ENCODE data around the gene DDB1.

The DDB1 gene

DNA sequence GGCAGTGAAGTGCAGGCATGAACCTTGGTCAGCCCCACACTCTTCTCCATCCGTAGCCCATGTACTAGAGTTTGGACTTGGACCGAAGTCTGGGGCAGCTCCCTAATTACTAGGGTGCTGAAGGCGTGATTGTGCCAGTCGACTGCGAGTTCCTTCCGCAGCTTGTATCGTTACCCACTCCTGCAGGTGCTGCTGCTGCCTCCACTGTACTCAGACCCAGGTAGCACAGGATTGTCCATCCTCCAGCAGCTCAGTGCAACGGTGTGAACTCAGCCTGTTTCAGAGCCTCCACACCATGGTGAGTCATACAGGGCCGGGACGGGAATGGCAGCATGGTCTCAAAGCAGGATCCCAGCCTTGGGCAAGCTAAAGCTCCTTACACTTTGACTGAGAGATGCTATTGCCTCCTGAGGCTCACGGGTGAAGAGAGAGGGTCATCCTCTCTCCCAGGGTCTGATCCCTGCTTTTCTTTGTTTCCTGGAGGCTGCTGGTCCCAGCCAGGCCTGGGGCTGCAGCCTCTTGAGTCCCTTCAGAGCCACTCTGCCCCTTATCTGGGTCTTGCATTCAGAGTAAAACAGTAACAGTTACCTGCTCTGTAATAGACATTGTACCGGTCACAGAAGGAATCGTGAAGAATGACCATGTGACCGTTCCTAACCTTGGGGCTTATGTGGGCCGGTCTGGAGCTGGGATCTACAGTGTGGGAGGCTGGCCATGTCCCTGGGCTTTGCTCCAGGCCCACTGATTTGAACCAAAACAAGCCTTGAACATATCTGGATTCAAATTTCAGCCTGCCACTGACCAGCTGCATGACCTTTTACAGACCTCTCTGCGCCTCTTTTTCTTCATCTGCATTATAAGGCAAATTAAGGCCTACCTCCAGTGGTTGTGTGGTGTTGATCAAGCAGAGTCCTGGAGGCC lies 1.8 kb upstream of the DDB1 start:
- DNase-seq = peak; percentile 49

DNA sequence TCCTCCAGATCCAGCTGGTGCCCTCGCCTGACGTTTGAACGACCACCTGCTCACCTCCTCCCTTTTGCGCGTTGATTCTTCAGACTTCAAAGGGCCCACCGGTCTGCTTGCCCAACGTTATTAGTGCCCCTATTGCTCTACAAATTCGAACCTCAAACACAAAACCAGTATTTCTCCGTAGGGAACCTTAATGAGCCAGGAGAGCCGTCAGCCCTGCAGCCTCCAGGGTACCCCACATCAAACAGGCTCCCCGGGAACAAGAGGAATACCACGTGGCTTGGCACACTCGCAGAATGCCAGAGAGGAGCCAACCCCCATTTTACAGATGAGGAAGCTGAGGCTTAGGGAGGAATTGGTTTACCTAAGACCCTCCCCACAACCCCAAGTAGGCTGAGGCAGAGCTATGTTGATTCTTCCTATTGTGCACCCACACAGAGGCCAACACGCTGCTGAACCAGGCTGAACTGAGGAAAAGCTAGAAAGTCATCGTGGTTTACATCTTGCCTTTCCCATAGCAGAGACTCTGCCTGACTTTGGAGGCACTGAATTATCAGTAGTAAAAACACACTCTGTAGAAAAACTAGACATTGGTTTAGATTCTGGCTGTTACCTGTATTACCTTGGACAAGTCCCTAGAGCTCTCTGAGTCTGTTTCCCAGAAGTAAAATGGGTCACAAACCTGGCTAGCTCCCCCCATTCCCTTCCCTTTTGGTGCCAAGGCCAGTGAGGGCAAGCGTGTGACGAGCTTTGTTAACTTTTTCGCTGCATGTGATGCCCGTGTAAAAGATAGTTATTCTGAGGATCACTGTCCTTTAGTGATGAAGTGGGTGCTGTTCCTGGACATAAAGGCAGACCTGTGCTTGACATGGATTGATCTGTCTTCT lies 887 bp upstream of the DDB1 start:
- peak; percentile 63 for DNase-seq

DNA sequence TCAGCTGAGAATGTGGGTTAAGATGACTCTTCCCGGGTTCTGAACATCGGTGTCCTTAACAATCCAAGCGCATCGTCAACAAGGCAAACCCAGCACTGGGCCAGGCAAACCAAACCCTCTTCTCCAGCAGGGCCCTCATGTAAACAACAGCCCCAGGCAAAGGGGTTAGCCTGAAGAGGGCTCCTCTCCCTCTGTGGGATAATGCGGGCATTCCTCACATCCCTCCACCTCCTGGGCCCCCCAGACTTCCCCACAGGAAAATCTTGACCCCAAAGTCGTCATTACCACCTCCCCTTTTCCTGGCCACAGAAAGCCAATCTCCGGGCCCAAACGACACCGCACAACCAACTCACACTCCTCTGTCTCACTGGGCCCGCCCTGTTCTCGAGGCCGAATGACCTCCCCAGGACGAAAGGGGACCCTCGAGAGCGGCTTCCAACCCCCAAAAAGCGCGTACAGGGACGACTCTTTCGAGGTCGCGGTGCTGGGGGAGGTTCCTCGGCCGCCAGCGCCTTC lies 566 bp downstream of the DDB1 start:
- DNase-seq = no peak

DNA sequence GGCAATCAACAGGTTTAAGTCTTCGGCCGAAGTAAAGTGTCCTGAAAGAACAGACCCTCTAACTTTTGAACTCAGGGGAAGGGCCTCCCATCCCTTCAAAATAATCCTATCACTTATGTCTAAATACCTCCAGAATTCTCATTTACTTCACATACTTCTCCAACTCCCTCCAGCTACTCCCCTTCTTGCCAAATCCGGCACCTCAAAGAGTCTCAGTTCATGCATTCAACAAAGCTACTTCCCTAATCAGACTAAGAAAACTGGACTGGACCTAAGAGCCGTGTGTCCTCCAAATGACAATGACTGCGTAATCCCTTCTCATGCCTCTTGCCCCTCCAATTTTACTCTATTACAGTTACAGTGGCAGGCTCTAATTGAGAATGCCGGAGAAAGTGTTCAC lies 1.3 kb downstream of the DDB1 start:
- no peak for DNase-seq

DNA sequence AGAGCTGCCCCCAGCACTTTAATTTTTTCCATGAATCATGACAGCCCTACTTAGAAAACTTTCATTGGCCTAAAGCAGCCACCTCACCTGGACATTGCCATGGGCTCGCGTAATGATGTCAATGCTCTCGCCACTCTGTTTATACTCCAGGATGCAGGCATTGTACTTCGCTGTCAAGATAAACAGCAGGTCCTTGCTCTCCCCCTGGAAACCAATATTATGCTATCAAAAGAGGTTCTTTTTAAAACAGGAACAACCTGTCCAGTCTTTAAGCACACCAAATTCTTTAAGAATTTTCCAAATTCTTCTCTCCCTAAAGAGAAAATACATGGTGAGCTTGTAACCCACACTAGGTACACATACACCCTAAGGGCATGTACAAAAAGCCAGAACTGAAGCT lies 3.0 kb downstream of the DDB1 start:
- no peak for DNase-seq

DNA sequence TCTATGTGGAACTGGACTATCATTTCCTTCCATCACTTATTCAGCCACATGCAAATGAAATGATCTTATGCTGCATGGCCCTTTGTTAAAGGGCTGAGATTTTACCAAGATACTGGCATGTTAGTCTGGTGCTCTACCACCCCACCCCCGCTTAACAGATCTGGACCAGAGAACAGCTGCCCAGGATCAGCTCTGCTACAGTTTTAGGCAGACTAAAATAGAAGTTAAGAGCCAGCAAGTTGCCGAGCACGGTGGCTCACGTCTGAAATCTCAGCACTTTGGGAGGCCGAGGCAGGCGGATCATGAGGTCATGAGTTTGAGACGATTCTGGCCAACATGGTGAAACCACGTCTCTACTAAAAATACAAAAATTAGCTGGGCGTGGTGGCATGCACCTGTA lies 4.6 kb downstream of the DDB1 start:
- DNase-seq = no peak

DNA sequence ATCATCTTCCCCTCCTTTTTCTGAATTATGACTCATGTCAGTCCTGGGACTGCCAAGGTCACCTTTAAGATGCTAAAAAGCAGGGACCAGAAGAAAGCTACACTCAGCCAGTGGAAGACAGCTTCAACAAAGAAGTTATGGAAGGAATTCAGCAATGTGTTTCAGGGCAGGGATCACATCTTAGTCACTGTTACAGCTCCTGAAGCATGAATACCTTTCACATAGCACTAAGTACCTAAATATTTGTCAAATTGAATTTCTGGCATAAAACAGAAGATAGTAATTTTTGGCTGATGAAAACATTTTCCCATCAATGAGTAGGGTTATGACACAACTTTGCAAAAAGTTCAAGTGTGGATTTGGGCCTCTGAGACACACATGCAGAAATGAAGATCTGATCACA lies 5.2 kb downstream of the DDB1 start:
- no peak for DNase-seq

DNA sequence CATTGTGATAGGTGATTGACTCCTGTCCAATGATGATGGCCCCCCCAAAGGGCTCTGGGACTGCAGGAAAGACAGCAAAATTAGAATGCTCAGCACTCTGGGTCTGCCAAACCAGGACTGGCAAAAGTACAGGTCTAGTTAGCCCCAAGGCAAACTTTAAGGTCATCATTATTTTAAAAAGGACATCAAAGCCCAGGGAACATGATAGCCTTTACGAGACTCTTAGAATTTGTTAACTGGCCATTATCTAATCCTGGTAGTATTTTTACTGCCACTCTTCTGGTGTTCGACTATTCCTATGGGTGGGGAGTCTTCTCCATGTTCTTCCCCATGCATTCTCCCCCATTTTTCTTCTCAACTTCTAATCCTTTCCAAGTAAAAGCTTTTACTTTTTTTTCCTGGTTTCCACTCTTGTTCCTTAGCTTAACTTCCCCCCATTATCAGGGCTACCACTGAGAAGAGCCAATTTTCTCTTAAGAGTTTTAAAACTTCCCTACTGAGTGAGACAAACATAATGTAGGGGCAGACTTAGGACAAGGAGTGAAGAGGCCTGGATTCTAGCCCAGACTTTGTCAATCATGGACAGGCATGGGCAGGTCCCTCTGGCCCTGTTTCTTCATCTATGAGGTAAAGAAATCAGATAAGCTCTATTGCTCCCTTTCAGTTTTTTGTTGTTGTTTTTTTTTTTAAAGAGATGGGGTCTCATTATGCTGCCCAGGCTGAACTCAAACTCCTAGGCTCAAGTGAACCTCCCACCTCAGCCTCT lies 7.1 kb downstream of the DDB1 start:
- peak; percentile 33 for DNase-seq

DNA sequence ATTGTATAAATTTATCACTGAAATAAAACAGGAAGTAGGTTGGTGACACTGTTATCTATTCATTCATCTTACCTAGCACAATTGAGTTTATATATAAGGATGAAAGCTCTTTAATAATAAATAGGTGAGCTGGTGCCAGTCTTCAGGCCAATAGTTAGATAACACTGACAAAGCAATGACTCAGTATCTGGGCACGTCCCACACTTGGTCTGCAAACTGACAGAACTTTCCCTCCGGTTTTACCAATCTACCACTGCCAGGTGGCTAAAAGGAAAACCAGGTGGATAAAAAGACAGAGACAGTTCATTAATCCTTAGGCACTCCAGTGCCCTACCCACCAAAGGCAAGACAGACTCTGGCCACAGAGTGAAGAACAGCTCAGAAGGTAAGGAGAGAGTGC lies 17.6 kb downstream of the DDB1 start:
- DNase-seq = peak; percentile 25

DNA sequence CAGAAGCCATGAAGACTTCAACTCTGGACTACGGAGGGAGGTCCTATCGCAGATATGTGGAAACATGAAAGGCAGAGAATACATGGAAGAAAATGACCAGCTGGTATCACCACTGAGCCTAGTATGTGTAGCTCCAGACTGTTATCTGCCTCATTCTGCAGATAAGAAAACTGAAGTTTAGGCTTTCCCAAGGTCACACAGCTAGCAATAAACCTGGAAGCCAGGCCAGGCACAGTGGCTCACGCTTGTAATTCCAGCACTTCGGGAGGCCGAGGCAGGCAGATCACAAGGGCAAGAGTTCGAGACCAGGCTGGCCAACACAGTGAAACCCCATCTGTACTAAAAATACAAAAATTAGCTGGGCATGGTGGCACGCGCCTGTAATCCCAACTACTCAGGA lies 22.2 kb downstream of the DDB1 start:
- DNase-seq = no peak

DNA sequence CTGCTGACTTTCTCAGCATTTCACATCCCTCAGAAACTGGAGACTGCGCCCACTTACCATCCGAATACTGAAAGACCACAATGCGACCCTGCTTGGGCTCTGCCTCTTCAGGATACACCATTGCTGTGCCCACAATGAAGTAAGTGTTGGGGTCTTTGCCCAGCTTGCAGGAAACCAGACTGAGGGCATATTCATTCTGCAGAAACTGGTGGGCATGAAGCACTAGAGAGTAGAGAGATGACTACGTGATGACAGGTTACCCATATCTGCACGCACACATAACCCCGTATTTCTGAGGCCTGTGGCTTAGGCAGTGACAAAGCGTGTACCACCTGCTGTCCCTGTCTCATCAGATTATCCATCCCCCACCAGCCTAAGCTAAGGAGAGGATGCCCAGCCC lies 23.2 kb downstream of the DDB1 start:
- no peak for DNase-seq

DNA sequence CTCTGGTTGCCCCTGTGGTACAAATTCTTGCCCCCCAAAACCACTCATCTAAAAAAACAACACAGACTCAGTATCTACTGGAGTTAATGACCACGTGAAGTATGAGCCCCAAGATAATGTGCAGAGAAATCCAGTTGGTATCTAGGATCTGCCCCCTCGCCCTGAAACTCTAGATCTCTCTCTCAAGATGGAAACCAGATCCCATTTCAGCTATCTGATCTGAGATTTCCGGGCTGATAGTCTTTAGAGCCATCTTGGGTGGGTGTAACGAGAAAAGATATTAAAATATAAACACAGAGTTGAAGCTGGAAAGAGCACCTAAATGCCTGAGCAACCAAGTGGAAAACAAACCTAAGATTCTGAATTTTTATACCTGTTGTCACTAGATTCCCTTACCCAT lies 23.8 kb downstream of the DDB1 start:
- DNase-seq = no peak

DNA sequence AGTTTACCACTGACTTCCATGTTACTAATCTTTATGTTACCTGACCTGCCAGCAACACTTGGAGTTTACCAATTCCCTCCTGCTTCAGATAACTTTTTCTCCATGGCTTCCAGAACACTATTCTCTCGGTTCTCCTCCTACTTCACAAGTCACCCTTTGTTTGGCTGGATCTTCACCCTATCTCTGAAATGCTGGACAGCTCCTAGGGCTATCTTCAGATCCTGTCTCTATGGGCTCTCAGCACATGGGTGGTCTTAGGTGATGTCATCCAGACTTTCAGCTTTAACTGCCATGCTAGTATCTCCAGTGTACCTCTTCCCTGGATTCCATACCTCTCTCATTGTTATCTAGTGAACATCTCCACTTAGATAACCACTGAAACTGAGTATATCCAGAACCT lies 25.6 kb downstream of the DDB1 start:
- no peak for DNase-seq

DNA sequence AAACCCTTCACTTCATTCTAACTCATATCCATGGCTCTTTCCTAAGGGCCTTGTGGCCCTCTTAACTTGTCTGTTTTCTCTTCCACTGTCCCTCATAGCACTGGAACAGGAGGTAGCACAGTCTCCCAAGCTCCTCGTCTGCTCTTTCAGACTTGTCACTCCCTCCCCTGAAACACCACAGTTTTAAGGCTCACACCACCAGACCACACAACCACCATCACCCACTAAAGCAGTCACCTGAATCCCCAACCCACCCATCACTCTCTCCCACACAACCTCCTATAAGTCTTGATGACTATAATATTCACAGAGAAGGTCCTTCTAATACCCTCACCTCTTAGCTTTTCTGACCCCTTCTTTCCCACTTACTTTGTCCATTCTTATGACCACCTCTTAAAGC lies 26.7 kb downstream of the DDB1 start:
- no peak for DNase-seq

DNA sequence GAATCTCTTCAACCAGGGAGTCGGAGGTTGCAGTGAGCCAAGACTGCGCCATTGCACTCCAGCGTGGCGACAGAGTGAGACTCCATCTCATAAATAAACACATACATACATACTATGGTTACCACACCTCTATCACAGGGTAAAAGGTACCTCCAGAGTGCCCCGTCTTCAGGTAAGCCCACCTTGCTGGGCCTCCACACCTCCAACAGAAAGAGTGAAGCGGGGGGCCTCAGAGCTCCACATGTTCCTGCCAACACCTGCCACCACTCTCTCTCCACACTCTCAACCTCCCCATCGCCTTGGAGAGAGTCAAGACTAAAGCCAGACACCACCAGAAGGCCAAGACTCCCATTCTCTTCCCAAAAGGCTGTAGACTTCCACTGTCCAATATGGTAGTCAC lies 27.5 kb downstream of the DDB1 start:
- no peak for DNase-seq

DNA sequence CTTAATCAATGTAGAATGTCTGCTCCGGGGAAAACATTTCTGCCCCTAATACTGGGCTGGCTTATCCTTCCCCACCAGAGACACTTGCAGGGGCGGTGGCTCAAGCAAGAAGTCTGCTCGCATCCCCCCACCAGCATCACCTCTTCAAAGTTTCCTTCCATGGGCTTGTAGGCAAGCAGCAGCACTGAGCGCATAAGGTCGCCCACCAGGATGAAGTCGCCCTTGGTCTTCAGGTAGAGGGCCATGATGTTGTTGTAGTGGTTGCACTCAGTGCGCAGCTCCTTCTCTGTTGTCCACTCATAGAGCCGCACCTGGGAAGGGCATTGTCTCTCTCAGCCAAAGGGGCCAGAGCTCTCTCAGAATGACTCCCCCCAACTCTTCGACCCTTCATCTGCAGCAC lies 29.2 kb downstream of the DDB1 start:
- DNase-seq = no peak

DNA sequence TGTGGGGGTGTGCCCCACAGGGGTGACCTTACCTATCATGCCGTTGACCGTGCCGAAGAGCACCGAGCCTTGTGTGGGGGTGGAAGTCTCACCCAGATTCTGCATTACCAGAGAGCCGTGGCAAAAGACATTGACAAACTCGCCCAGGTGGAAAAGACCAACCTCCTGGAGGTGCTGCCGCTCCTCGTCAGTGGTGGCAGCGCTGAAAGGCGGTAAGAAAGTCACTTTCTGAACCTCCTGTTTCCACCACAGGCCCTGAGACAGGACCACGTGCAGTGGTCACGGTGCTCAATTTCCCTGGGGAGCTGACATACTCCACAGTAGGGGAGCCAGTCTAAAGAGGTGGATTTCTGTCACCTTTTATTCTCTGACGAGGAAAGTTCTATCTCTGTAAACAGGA lies 30.4 kb downstream of the DDB1 start:
- DNase-seq = no peak

DNA sequence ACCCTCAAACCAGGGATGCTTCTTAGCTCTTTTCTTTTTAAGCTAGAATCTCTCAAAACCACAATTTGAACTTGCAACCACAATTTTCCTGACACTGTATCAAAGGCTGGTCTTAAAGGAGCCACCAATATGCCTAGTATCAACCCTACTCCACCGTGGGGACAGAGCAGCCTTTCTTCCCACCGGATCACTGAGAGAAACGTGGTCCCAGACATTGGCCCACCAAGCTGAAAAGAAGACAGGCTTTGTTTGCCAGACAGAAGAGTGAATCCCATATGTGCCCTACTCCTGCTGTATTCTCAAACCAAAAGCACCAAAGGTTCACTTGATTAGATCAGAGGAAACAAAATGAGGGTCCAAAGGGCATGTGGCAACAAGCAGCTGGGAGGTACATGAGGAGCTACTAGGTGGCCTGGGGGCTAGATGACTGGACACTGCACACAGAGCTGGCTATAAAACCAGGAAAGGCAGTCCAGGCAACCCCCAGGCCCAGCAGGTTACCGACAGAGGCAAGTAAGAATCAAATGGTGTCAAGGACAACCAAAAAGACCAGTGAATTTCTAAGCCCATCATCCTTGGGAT lies 34.2 kb downstream of the DDB1 start:
- DNase-seq = no peak

DNA sequence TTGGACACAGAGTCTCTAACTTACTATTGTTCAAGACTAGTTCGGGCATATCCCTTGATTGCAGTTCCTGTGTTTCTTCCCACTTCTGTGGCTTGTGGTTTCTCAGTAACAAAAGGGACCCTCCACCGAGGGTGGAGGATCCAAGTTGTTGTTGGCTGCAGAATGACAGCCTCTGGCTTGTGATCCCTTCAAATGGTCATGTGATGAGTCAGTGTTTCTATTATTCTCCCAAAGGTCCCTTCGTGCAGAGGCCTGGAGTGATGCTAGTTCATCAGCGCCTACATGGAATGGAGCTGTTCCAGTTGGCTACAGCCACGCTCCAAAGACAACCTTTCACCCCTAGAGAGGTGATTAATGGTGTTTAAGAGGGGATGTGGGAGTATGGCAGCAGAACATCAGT lies 35.2 kb downstream of the DDB1 start:
- peak; percentile 44 for DNase-seq

DNA sequence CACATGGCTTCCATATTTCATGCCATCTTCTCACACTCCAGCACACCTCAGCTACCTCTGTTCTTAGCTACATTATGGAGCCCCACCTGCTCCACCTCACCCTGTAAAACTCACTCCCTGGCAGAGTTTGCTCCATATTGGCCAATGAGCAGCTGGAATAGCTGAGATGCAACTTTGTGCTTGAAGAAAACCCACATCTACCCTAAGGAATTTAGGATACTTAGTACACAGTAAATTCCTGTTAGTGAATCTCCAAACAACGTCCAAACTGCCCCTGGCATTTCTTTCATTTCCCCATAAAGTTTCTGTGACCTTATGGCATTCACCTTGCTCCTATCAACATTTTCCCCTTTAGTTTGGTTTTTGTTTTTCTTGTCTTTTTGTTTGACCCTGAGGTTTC lies 35.6 kb downstream of the DDB1 start:
- no peak for DNase-seq

DNA sequence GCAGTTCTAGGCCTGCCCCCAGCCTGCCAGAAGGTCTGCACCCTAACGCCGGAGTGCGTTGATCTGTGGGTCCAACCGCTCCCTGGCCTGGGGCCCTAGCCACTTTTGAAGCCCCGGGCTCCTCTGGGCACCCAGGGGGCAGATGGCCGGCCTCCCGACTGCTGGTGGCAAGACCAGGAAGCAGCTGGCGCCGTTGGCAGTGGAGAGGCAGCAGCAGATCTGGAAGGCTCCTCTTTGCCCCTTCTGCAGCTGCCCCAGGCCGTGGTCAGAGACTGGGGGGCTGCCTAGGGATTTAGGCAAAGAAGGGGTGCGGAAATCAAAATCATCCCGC lies 37.3 kb downstream of the DDB1 start:
- no peak for DNase-seq

DNA sequence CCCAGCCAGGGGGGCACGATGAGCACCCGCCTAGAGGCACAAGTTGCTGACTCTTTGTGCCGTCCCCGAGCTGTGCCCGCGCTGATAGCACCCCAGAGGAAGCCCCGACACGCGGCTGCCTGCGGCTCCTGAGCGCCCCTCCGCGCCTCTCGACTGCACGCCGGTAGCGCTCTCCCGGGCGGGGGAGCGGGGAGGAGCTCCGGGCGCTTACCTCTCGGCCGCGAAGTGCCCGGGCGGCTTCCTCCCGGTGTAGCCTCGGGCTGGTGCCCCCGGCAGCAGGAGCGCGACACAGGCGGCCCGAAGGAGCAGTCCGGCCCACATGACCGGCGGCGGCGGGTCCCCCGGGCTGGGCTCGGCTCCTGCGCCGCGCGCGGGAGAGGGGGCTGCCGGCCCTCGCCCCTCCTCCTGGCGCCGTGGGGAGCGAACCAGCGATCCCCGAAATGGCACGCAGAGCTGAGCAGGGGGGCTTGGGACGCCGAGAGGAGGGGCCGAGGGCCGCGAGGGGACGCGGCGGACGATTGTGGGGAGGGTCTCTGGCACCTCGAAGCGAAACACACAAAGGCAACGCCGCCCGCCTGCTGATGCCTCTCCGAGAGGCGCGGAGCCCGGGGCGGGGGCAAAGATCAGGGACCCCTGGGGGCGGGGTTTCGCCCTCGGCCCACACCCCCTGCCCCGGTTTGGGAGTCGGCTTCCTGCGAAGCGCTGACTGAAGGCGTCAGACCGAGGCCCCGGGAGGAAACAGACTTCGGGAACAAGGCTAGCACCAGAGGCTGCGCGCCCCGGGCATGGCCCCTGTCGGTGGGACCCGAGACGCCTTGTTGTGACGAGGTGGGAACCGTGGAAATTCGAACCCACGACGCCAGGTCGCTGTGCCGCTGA lies 37.9 kb downstream of the DDB1 start, which contains the start of gene VWCE:
Gene VWCE, minus strand, starts transcription at position 600 of the 879 bp plus-strand sequence. Its CDS starts 279 bp downstream, at position 321.
- peak; percentile 86 for DNase-seq

Data from hematopoietic multipotent progenitor cell treated with erythropoietin and hydrocortisone succinate and interleukin-3 and kit ligand, for 8 days (in vitro differentiated cells).